Activated naive CD8-positive, alpha-beta T cell (primary cell): ENCODE data around the gene BCAS3.
"Not testable (repeated sequence)": the region's sequence is repeated elsewhere in the genome, so short reads cannot be mapped to it uniquely, and the experiment has no call there.

Experiments
- H3K27ac Mint-ChIP-seq: one replicate; pipeline ENCODE4 v1.8.0; 2021; ENCODE audit warnings: mixed read lengths
- H3K27me3 Mint-ChIP-seq: one replicate; pipeline ENCODE4 v1.8.0; 2021; ENCODE audit warnings: mixed read lengths
- H3K36me3 Mint-ChIP-seq: one replicate; pipeline ENCODE4 v1.8.0; 2021; ENCODE audit warnings: mixed read lengths
- H3K4me1 Mint-ChIP-seq: one replicate; pipeline ENCODE4 v1.8.0; 2021; ENCODE audit warnings: low read depth, mixed read lengths
- H3K4me3 Mint-ChIP-seq: one replicate; pipeline ENCODE4 v1.8.0; 2021; ENCODE audit warnings: mild to moderate bottlenecking, mixed read lengths
- H3K9me3 Mint-ChIP-seq: one replicate; pipeline ENCODE4 v1.8.0; 2021; ENCODE audit warnings: low read depth, mixed read lengths

The BCAS3 gene

GRCh38 chr17:61345825-61346666, 668.4 kb downstream of the BCAS3 start:
- Mint-ChIP-seq H3K27me3 (no peaks in the 10 kb centered on the region), H3K4me3 (no peak overlapping the region), H3K36me3 (no peaks in the 10 kb centered on the region), H3K27ac (no peak overlapping the region), H3K9me3 (no peaks in the 10 kb centered on the region), H3K4me1 (no peaks in the 10 kb centered on the region)

- Mint-ChIP-seq H3K4me3 (no peak overlapping the region), H3K9me3 (no peaks in the 10 kb centered on the region), H3K4me1 (no peaks in the 10 kb centered on the region), H3K27me3 (no peaks in the 10 kb centered on the region), H3K27ac (no peak overlapping the region), H3K36me3 (no peaks in the 10 kb centered on the region)
Observed at GRCh38 chr17:61349350-61349749, 671.7 kb downstream of the BCAS3 start.

GRCh38 chr17:61351745-61352407, 674.2 kb downstream of the BCAS3 start:
- Mint-ChIP-seq H3K27me3 (no peaks in the 10 kb centered on the region), H3K36me3 (peaks cover 2% of the 10 kb centered on the region), H3K9me3 (no peaks in the 10 kb centered on the region), H3K27ac (no peak overlapping the region), H3K4me3 (no peak overlapping the region), H3K4me1 (no peaks in the 10 kb centered on the region)

- Mint-ChIP-seq H3K4me3 (no peak overlapping the region), H3K9me3 (no peaks in the 10 kb centered on the region), H3K27ac (no peak overlapping the region), H3K27me3 (no peaks in the 10 kb centered on the region), H3K36me3 (peaks cover 2% of the 10 kb centered on the region), H3K4me1 (no peaks in the 10 kb centered on the region)
Observed at GRCh38 chr17:61352408-61352770, 674.7 kb downstream of the BCAS3 start.

- H3K9me3 Mint-ChIP-seq, result no peaks in the 10 kb centered on the region
- no peak overlapping the region for H3K4me3 Mint-ChIP-seq
- no peaks in the 10 kb centered on the region for H3K27me3 Mint-ChIP-seq
Observed at GRCh38 chr17:61352781-61353491, 675.3 kb downstream of the BCAS3 start.

GRCh38 chr17:61353615-61354014, 676.0 kb downstream of the BCAS3 start:
- Mint-ChIP-seq H3K27me3 (no peaks in the 10 kb centered on the region), H3K9me3 (no peaks in the 10 kb centered on the region), H3K36me3 (peaks cover 2% of the 10 kb centered on the region), H3K4me3 (no peak overlapping the region), H3K27ac (no peak overlapping the region), H3K4me1 (no peaks in the 10 kb centered on the region)

More at GRCh38 chr17:61352781-61353491, 675.3 kb downstream of the BCAS3 start:
- no peaks in the 10 kb centered on the region for H3K4me1 Mint-ChIP-seq
- peaks cover 2% of the 10 kb centered on the region for H3K36me3 Mint-ChIP-seq
- H3K27ac Mint-ChIP-seq, result no peak overlapping the region

GRCh38 chr17:61354895-61355874, 677.5 kb downstream of the BCAS3 start:
- Mint-ChIP-seq H3K27me3 (no peaks in the 10 kb centered on the region), H3K9me3 (no peaks in the 10 kb centered on the region), H3K4me3 (no peak overlapping the region), H3K27ac (no peak overlapping the region), H3K4me1 (no peaks in the 10 kb centered on the region), H3K36me3 (peaks cover 4% of the 10 kb centered on the region)

- not testable (repeated sequence) for H3K27me3 Mint-ChIP-seq, H3K27ac Mint-ChIP-seq, H3K4me1 Mint-ChIP-seq, H3K9me3 Mint-ChIP-seq, H3K4me3 Mint-ChIP-seq, H3K36me3 Mint-ChIP-seq
Observed at GRCh38 chr17:61357061-61357460, 679.4 kb downstream of the BCAS3 start.

GRCh38 chr17:61359513-61359912, 681.9 kb downstream of the BCAS3 start:
- not testable (repeated sequence) for H3K9me3 Mint-ChIP-seq, H3K4me1 Mint-ChIP-seq, H3K27me3 Mint-ChIP-seq, H3K36me3 Mint-ChIP-seq, H3K27ac Mint-ChIP-seq, H3K4me3 Mint-ChIP-seq

- H3K27ac Mint-ChIP-seq, result no peak overlapping the region
- H3K9me3 Mint-ChIP-seq, result no peaks in the 10 kb centered on the region
- H3K4me1 Mint-ChIP-seq, result no peaks in the 10 kb centered on the region
- H3K36me3 Mint-ChIP-seq, result peaks cover 7% of the 10 kb centered on the region
- H3K4me3 Mint-ChIP-seq, result no peak overlapping the region
- no peaks in the 10 kb centered on the region for H3K27me3 Mint-ChIP-seq
Observed at GRCh38 chr17:61360318-61360943, 682.8 kb downstream of the BCAS3 start.

- Mint-ChIP-seq H3K4me3 (no peak overlapping the region), H3K27me3 (no peaks in the 10 kb centered on the region), H3K4me1 (no peaks in the 10 kb centered on the region), H3K36me3 (peaks cover 5% of the 10 kb centered on the region), H3K9me3 (no peaks in the 10 kb centered on the region), H3K27ac (no peak overlapping the region)
Observed at GRCh38 chr17:61361084-61361483, 683.4 kb downstream of the BCAS3 start.

GRCh38 chr17:61362396-61362795, 684.7 kb downstream of the BCAS3 start:
- H3K9me3 Mint-ChIP-seq, result no peaks in the 10 kb centered on the region
- no peak overlapping the region for H3K4me3 Mint-ChIP-seq
- no peaks in the 10 kb centered on the region for H3K27me3 Mint-ChIP-seq
- peaks cover 5% of the 10 kb centered on the region for H3K36me3 Mint-ChIP-seq
- no peak overlapping the region for H3K27ac Mint-ChIP-seq
- no peaks in the 10 kb centered on the region for H3K4me1 Mint-ChIP-seq

- H3K9me3 Mint-ChIP-seq, result no peaks in the 10 kb centered on the region
- H3K27me3 Mint-ChIP-seq, result no peaks in the 10 kb centered on the region
- H3K4me1 Mint-ChIP-seq, result no peaks in the 10 kb centered on the region
- H3K4me3 Mint-ChIP-seq, result no peak overlapping the region
- no peak overlapping the region for H3K27ac Mint-ChIP-seq
- H3K36me3 Mint-ChIP-seq, result peaks cover 5% of the 10 kb centered on the region
Observed at GRCh38 chr17:61362852-61363600, 685.4 kb downstream of the BCAS3 start.
